RWPE2 (cell line): ENCODE results near the gene SLC24A5.

Source experiments
- ATAC-seq: fragments of 200-7000 bp; cut with Tn5 transposase; 3 replicates; pipeline ENCODE4 v1.9.1; 2021; ENCODE audit warnings: low read depth
- DNase-seq: peaks from one replicate; pipeline ENCODE4 v3.0.0-alpha.2; 2020; ENCODE audit warnings: low spot score
- H3K27ac ChIP-seq: fragments of 450-650 bp; 2 replicates; pipeline ENCODE4 v1.5.1; 2017; ENCODE audit warnings: mild to moderate bottlenecking; ENCODE audit not compliant: poor library complexity, severe bottlenecking
- H3K27me3 ChIP-seq: fragments of 250-450 bp; sonication (Bioruptor Pico); 2 replicates; pipeline ENCODE4 v1.5.1; 2021; ENCODE audit warnings: mild to moderate bottlenecking, moderate library complexity; ENCODE audit not compliant: insufficient read depth, poor library complexity, severe bottlenecking
- H3K36me3 ChIP-seq: fragments of 250-450 bp; sonication (Bioruptor Pico); 2 replicates; pipeline ENCODE4 v1.5.1; 2020; ENCODE audit warnings: low read depth, mild to moderate bottlenecking, moderate library complexity
- H3K4me1 ChIP-seq: fragments of 250-450 bp; sonication (Bioruptor Pico); 2 replicates; pipeline ENCODE4 v1.5.1; 2021; ENCODE audit warnings: mild to moderate bottlenecking, moderate library complexity; ENCODE audit not compliant: insufficient read depth, poor library complexity, severe bottlenecking
- H3K4me3 ChIP-seq: fragments of 250-450 bp; sonication (Bioruptor Pico); 2 replicates; pipeline ENCODE4 v1.5.1; 2021; ENCODE audit warnings: mild to moderate bottlenecking, moderate library complexity; ENCODE audit not compliant: severe bottlenecking
- H3K9me3 ChIP-seq: fragments of 250-450 bp; sonication (Bioruptor Pico); 2 replicates; pipeline ENCODE4 v1.5.1; 2021; ENCODE audit warnings: mild to moderate bottlenecking, moderate library complexity; ENCODE audit not compliant: severe bottlenecking
- CTCF ChIP-seq: fragments of 450-650 bp; IDR thresholded peaks from one replicate; pipeline ENCODE4 v1.5.1; 2017; ENCODE audit warnings: mild to moderate bottlenecking, moderate library complexity; ENCODE audit not compliant: poor library complexity, severe bottlenecking

SLC24A5 gene

GRCh38 chr15:48089702-48090101 lies 31.1 kb upstream of the SLC24A5 start:
- DNase-seq, result no peak
- no peaks in the 10 kb centered on the region for H3K27me3 ChIP-seq
- no peak overlapping the region for H3K4me3 ChIP-seq
- no peaks in the 10 kb centered on the region for H3K4me1 ChIP-seq
- ATAC-seq, result no peak
- H3K36me3 ChIP-seq, result no peaks in the 10 kb centered on the region
- H3K9me3 ChIP-seq, result no peaks in the 10 kb centered on the region
- TF ChIP-seq CTCF, result no peak
- H3K27ac ChIP-seq, result no peak overlapping the region

GRCh38 chr15:48090115-48090514 lies 30.7 kb upstream of the SLC24A5 start:
- no peak for ATAC-seq
- Histone ChIP-seq H3K9me3 (no peaks in the 10 kb centered on the region), H3K27me3 (no peaks in the 10 kb centered on the region), H3K4me1 (no peaks in the 10 kb centered on the region), H3K27ac (no peak overlapping the region), H3K4me3 (no peak overlapping the region), H3K36me3 (no peaks in the 10 kb centered on the region)
- no peak for TF ChIP-seq CTCF
- DNase-seq, result no peak

GRCh38 chr15:48090666-48091065 lies 30.1 kb upstream of the SLC24A5 start:
- H3K36me3 ChIP-seq, result no peaks in the 10 kb centered on the region
- H3K27ac ChIP-seq, result no peak overlapping the region
- H3K27me3 ChIP-seq, result no peaks in the 10 kb centered on the region
- ATAC-seq (no peak), DNase-seq (no peak)
- H3K4me1 ChIP-seq, result no peaks in the 10 kb centered on the region
- no peak overlapping the region for H3K4me3 ChIP-seq
- no peaks in the 10 kb centered on the region for H3K9me3 ChIP-seq
- TF ChIP-seq CTCF, result no peak

GRCh38 chr15:48091522-48091921 lies 29.3 kb upstream of the SLC24A5 start:
- DNase-seq, result no peak
- no peaks in the 10 kb centered on the region for H3K9me3 ChIP-seq
- no peak for TF ChIP-seq CTCF
- no peaks in the 10 kb centered on the region for H3K27me3 ChIP-seq
- H3K27ac ChIP-seq, result no peak overlapping the region
- H3K4me3 ChIP-seq, result no peak overlapping the region
- ATAC-seq, result no peak
- H3K36me3 ChIP-seq, result no peaks in the 10 kb centered on the region
- no peaks in the 10 kb centered on the region for H3K4me1 ChIP-seq

GRCh38 chr15:48096355-48096786 lies 24.4 kb upstream of the SLC24A5 start:
- peak; percentile 41 for ATAC-seq
- no peaks in the 10 kb centered on the region for H3K27me3 ChIP-seq
- H3K27ac ChIP-seq, result no peak overlapping the region
- no peaks in the 10 kb centered on the region for H3K4me1 ChIP-seq
- no peak for TF ChIP-seq CTCF
- no peak for DNase-seq
- H3K4me3 ChIP-seq, result no peak overlapping the region
- H3K36me3 ChIP-seq, result no peaks in the 10 kb centered on the region
- H3K9me3 ChIP-seq, result no peaks in the 10 kb centered on the region
